Muscle of arm (tissue), 12 donors: ENCODE results near the gene MMP13. TPM values are rescaled to one million over a fixed set of nuclear protein-coding genes. Genes with fewer than 3 reads are reported as not detected.
"Not testable (repeated sequence)": the region's sequence is repeated elsewhere in the genome, so short reads cannot be mapped to it uniquely, and the experiment has no call there.

ENCODE experiments used
- DNase-seq: peaks from one replicate; pipeline ENCODE4 v3.0.0-alpha.2; 2013
- polyA plus RNA-seq, 12 donors: library from polyadenylated mRNA; unstranded; fragments of 120-200 nt; gene quantifications; one replicate each; pipeline ENCODE4 v1.2.1, GENCODE V29; 2013; ENCODE audit not compliant: insufficient read length in 12 of 12

MMP13 gene
- polyA plus RNA-seq, 12 donors = 0.07 to 0.21 TPM; not detected in 10

DNA sequence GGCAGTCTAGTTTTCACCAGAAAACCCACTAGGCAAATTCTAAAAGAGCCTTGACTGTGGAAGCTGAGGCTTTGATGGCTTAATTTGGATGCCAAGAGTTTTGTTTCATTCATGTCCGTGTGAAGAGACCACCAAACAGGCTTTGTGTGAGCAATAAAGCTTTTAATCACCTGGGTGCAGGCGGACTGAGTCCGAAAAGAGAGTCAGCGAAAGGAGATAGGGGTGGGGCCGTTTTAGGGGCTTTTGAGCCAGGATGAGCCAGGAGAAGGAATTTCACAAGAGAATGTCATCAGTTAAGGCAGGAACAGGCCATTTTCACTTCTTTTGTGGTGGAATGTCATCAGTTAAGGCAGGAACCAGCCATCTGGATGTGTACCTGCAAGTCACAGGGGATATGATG is 51.6 kb downstream of the MMP13 start:
- not testable (repeated sequence) for DNase-seq

DNA sequence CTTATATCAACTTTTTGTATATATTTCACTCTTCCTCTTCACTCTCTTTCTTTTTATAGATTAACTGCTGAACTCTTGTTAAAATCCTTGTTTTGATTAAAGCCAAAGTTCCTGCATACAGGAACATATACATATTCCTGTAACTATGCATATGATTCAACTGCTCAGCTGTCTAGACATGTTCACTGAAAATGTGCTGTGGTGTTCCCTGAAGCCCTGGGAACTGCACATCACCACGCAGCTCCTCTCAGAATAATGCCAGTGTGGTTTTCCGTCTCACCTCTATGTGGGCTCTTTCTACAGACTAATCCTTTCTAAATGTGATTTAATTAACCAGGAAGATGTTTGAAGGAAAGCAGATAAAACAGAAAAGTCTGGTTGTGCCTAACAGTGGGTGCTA is 55.2 kb downstream of the MMP13 start:
- DNase-seq = no peak

Other genes with a start within 250 kb of the MMP13 start
- 1 to 10 TPM in 2 of 12 donors, under 1 TPM in 4, not detected in 6; 0.08 to 2.5 (median 0.29) TPM for gene MMP27, start 250.0 kb downstream of the MMP13 start, polyA plus RNA-seq
- gene MMP8, start 230.8 kb downstream of the MMP13 start, polyA plus RNA-seq = under 1 TPM in 6 of 12 donors, not detected in 6; 0.05 to 0.37 (median 0.16) TPM
- gene MMP10, start 175.1 kb downstream of the MMP13 start, polyA plus RNA-seq = not detected
- gene MMP1, start 157.6 kb downstream of the MMP13 start, polyA plus RNA-seq = under 1 TPM in 9 of 12 donors, not detected in 3; 0.15 to 0.88 (median 0.46) TPM
- gene MMP3, start 112.1 kb downstream of the MMP13 start, polyA plus RNA-seq = under 1 TPM in 1 of 12 donors, not detected in 11; 0.08 TPM
- gene MMP12, start 80.8 kb downstream of the MMP13 start, polyA plus RNA-seq = not detected
- 10 to 100 TPM in 11 of 12 donors, not detected in 1; 26.8 to 51.6 (median 38.2) TPM for gene DCUN1D5, start 136.4 kb upstream of the MMP13 start, polyA plus RNA-seq
- gene DYNC2H1, start 153.7 kb upstream of the MMP13 start, polyA plus RNA-seq = 10 to 100 TPM in 10 of 12 donors, 1 to 10 TPM in 1, not detected in 1; 9.0 to 17.5 (median 12.3) TPM